HG03520 (cell line): ENCODE results near the gene AFG1L.
A peak's percentile ranks its signal among the peaks of the same experiment; 100 is the strongest.
"Not testable (repeated sequence)": the region's sequence is repeated elsewhere in the genome, so short reads cannot be mapped to it uniquely, and the experiment has no call there.

Source experiments
- ATAC-seq: cut with Tn5 transposase; IDR thresholded peaks from one replicate; pipeline ENCODE4 v1.9.1; 2021; ENCODE audit warnings: mild to moderate bottlenecking, moderate library complexity; ENCODE audit not compliant: unreplicated experiment

Gene AFG1L

GRCh38 chr6:108348655-108349349 lies 53.9 kb downstream of the AFG1L start:
- ATAC-seq = peak; percentile 94

GRCh38 chr6:108350528-108350927 lies 55.7 kb downstream of the AFG1L start:
- ATAC-seq = no peak

GRCh38 chr6:108353853-108354252 lies 59.0 kb downstream of the AFG1L start:
- no peak for ATAC-seq

GRCh38 chr6:108355120-108355519 lies 60.3 kb downstream of the AFG1L start:
- no peak for ATAC-seq

GRCh38 chr6:108355890-108356289 lies 61.0 kb downstream of the AFG1L start:
- no peak for ATAC-seq

GRCh38 chr6:108359901-108360882 lies 65.3 kb downstream of the AFG1L start:
- ATAC-seq = no peak

- no peak for ATAC-seq
These were observed 66.1 kb downstream of the AFG1L start for GRCh38 chr6:108360919-108361311.

- ATAC-seq = no peak
These were observed 66.6 kb downstream of the AFG1L start for GRCh38 chr6:108361312-108361932.

GRCh38 chr6:108362455-108362854 lies 67.6 kb downstream of the AFG1L start:
- no peak for ATAC-seq

- ATAC-seq = no peak
These were observed 68.3 kb downstream of the AFG1L start for GRCh38 chr6:108363113-108363512.

- no peak for ATAC-seq
These were observed 69.0 kb downstream of the AFG1L start for GRCh38 chr6:108363889-108364313.

GRCh38 chr6:108364470-108364869 lies 69.6 kb downstream of the AFG1L start:
- no peak for ATAC-seq

GRCh38 chr6:108365478-108365877 lies 70.6 kb downstream of the AFG1L start:
- no peak for ATAC-seq

- no peak for ATAC-seq
These were observed 71.4 kb downstream of the AFG1L start for GRCh38 chr6:108366236-108366635.

- no peak for ATAC-seq
These were observed 73.7 kb downstream of the AFG1L start for GRCh38 chr6:108368431-108369030.

- ATAC-seq = no peak
These were observed 86.0 kb downstream of the AFG1L start for GRCh38 chr6:108380876-108381275.

GRCh38 chr6:108383981-108384380 lies 89.1 kb downstream of the AFG1L start:
- no peak for ATAC-seq

GRCh38 chr6:108389190-108389589 lies 94.3 kb downstream of the AFG1L start:
- not testable (repeated sequence) for ATAC-seq

- ATAC-seq = no peak
These were observed 100.4 kb downstream of the AFG1L start for GRCh38 chr6:108395297-108395696.

GRCh38 chr6:108403236-108403635 lies 108.4 kb downstream of the AFG1L start:
- ATAC-seq = no peak

GRCh38 chr6:108406943-108407342 lies 112.1 kb downstream of the AFG1L start:
- no peak for ATAC-seq
